Left lobe of liver (tissue), 2 donors: ENCODE measurements around the gene PSMD11. TPM values are rescaled to one million over a fixed set of nuclear protein-coding genes. Genes with fewer than 3 reads are reported as not detected.

Experiments
- ATAC-seq: fragments of 200-7000 bp; cut with Tn5 transposase; one replicate; pipeline ENCODE4 v1.9.1; 2020; ENCODE audit warnings: mild to moderate bottlenecking, moderate library complexity
- DNase-seq: peaks from one replicate; pipeline ENCODE4 v3.0.0-alpha.2; 2020; ENCODE audit warnings: low spot score
- total RNA-seq: library from RNA; stranded (reverse); gene quantifications from one replicate; pipeline ENCODE4 v1.2.1, GENCODE V29; 2021
- donor health status: DM: no; HTN: no; CAD: no; lungs with moderate emphysema.
- donor health status: DM: no; HTN: yes; CAD: no.

PSMD11 gene
- total RNA-seq, 1 donor from 2014 or later = 49.1 TPM

DNA sequence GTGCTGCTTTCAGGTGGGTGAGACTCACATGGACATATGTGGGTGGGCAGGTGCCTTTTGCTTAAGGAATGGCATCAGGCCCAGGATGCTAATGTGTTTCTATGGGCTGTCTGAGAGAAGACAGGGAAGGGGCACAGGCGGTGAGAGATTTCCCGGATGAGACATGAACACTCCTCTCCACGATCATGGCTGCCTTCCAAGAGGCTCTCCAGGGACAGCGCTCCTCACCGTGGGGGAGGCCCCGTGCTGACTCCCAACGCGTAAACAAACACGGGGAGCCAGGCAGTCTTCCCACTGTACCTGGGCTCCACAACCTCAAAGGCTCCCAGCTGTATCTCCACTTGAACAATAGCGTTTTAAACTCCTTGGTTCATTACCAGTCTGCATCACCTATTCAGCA is 85.3 kb downstream of the PSMD11 start:
- no peak for DNase-seq
- ATAC-seq = no peak

Other genes starting within 250 kb of the PSMD11 start
- 0.15 TPM for gene RHBDL3, start 178.7 kb upstream of the PSMD11 start, total RNA-seq
- gene C17orf75, start 102.3 kb upstream of the PSMD11 start, total RNA-seq = 9.2 TPM
- 50.5 TPM for gene ZNF207, start 94.4 kb upstream of the PSMD11 start, total RNA-seq
- gene CDK5R1, start 42.5 kb downstream of the PSMD11 start, total RNA-seq = 0.68 TPM